Globus pallidus (tissue), 1 donor: Measurements from ENCODE around the gene TOM1.

ENCODE experiments used
- DNase-seq: peaks from one replicate; pipeline ENCODE4 v3.0.0-alpha.2; 2015; ENCODE audit warnings: low spot score

TOM1 gene

DNA sequence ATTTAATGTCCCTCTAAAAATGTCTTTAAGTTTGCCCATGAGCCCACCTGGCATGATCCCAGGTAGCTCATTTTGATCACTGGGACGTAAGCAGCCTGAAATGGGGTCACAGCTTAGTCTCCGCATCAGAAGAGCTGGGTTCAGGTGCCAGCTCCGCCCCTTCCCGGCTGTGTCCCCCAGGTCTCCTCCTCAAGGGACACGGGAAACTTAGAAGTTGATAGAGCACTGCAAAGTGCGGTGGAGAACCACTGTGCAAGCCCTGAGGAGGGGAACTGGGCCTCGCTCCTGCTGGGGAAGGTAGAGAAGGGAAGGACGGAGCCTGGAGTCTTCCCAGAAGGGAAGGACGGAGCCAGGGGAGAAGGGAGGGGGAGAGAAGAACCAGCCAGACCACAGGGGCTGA lies 7.7 kb downstream of the TOM1 start:
- no peak for DNase-seq

DNA sequence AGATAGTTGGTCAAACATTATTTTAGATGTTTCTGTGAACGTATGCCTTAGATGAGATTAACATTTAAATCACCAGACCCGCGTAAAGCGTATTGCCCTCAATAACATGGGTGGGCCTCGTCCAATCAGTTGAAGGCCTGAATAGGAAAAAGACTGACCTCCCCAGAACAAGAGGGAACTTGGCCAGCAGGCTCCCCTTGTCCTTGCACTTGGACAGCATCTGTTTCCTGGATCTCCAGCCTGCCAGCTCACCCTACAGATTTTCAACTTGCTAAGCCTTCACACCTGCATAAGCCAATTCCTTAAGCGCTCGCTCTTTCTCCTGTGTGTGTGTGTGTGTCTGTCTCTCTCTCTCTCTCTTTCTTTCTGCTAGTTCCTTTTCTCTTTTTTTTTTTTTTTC lies 8.2 kb downstream of the TOM1 start:
- DNase-seq = no peak

DNA sequence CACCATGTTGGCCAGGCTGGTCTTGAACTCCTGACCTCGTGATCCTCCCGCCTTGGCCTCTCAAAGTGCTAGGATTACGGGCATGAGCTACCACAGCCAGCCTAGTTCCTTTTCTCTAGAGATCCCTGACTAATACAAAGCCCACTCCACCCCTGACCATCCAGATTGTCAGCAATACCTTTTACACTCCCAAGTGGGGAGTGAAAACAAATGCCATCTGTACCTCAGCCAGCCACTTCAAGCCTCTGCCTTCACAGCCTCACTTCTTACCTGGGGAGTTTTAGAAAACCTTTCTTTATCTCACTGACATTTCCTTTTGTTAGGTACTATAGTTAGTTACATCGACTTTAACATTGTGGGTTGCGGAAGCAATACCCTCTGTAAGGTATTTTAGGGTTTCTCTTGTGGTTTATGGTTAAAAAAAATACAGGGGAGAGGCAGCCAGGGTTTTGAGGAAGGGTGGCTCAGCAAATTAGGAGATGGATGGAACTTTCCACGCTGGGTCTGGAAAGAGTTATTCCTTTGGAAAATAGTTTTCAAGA lies 8.9 kb downstream of the TOM1 start:
- DNase-seq = no peak

GRCh38 chr22:35310556-35311550 lies 11.2 kb downstream of the TOM1 start:
- no peak for DNase-seq

DNA sequence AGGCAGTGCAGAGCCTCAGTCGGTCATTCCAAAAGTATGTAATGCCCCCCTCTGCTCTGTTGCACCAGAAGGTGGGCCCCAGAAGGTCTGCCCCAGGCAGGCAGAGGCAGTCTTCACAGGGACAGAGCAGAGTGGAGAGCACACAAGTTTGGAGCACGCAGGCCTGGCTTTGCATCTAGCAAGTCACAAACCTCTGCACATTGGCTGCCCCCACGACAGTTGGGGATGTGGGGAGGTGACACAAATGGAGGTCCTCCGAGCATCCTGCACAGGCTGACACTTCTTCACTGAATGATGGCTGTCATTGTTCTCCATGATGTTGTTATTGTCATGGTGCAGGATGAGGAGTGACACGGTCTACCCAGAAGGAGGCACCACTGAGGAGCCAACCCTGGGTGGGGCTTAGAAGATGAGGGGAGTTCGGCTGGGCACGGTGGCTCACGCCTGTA lies 11.9 kb downstream of the TOM1 start:
- no peak for DNase-seq

DNA sequence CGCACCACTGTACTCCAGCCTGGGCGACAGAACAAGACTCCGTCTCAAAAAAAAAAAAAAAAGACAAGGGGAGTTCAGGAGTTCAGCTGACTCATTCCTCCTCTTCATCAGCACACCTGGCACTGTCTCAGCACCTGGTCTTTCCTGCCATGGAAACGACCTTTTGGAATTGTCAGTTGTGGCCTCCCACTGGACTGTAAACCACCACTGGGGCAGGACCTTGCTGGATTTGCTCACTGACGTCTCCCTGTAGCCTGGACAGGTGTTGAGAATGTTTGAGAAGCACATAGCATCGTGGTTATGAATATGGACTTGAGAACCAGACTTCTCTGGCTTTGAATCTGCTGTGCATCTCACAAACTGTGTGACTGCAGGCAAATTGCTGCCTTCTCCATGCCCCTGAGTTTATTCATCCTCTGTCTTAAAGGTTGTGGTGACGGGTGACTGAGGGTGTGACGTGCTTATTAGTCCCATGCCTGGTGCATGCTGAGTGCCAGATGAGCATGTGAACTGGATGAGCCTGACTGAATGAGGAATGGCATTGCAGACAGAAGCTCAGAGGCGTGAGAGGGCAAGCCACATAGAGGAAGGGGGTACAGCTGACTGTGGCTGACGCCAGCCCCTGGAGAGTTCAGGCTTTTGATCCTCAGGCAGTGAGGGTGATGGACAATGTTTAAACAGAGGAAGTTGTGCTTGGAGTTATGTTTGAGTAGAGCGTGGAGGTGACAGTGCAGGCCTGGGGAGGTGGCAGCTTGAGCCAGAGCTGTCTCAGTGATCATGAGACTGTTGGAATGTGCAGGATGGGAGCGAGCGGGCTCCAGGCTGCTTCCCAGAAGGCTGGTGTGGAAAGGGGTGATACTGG lies 12.7 kb downstream of the TOM1 start:
- no peak for DNase-seq

DNA sequence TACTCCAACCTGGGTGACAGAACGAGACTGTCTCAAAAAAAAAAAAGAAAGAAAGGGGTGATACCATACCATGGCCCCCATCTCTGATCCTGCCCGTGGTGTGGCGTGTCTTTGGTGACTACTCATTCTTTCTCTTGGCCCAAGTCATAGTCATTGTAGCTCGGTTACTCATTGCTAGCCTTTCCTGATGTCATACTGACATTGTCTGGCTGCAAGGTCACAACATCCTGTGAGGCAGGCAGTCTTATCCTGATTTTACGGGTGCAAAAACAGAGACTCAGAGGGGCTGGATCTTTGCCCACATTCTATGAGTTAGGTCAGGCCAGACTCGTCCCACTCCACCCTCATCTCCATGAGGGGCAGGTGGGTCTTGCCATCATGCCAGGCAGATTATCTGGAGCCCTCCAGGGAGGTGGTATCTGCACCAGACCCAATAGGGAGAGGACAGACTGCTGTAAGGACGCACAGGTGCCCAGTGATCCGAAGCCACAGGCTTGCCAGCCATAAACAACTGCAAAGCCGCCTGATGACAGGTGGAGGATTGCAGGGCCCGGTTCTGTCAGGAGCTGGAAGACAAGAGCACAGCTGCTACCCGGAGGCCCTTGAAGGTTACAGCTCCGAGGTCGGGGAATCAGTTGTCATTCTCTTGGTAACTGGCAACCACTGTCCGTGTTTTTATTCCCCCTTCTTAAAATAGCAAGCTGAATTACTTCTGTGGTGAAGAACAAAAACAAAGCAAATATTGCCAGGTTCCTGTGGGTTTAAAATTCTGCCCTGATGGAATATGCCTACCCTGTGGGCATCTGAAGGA lies 13.8 kb downstream of the TOM1 start:
- no peak for DNase-seq

DNA sequence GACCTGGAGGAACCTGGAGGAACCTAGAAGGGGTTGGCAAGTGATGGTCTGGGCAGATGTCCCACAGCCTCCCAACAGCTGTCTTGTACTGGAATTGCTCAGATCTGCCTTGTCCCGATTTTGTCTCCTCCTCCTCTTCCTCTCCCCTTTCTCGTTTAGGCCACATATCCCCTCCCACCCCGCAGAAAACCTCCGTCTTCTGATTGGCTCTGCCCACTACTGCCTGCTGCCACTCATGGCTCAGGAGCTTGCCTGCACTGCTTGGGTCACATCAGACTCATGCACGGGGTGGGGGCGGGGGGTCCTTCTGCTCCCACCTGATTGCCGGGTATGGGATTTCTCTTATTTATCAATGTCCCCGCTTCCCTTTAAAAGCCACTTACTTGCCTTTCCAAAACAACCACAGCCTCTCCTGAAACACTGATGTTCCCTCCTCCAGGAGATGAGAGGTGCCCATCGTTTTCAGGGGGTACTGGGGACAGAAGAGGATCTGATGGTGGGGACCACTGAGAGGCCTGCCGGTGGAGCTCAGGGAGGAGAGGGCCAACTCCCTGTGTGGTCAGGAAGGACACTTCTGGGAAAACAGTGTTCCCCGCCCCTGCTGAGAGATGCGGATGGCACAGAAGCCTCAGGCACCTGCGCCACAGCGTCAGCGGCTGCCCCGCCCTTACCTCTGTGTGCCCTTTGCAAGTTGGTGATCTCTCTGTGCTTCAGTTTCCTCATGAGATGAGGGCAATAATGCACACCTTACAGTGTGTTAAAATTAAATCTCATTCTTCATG lies 14.7 kb downstream of the TOM1 start:
- DNase-seq = no peak

- no peak for DNase-seq
Observed at GRCh38 chr22:35315141-35315854, 15.6 kb downstream of the TOM1 start.

- no peak for DNase-seq
Observed at GRCh38 chr22:35315855-35316745, 16.4 kb downstream of the TOM1 start.

DNA sequence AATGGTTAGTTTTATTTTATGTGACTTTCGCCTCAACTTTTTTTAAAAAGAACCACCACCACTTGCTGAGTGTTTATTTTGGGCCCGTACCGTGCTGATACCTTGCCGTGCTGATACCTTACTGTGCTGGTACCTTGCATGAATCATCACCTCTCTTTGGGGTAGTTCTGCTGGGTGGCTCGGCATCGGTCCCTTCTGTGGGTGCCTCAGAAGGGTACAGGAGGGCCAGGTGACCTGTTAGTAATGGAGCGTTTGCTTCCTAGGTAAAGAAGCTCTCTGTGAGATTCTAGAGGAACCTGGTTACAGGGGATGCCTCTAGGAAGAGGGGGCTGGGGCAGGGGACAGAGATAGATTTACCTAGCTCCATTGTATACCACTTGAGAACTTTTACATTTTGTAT lies 17.1 kb downstream of the TOM1 start:
- no peak for DNase-seq

DNA sequence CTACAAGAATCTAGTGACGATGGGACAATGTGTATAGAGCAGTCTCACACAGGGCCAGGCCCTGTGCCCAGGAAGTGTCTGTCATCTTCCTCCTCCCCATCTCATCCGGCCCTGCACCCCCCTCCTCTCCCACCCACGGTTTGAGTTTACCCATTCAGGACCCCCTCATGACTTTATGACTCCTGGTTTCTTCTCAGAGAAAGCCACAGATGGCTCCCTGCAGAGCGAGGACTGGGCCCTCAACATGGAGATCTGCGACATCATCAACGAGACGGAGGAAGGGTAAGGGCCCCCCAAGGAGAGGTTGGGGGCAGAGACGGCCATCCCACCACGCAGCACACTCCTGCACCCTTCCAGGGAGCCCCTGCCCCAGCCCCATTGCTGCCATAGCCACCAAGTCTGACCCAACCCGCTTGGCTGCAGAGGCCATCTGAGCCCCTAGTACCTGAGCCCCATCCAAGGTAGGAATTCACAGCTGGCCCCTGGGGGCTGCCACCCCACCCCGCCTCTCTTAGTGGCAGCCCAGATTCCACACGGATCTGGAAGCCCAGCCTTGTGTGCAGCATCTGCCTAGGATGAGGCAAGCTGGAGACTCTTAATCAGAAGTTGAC lies 18.1 kb downstream of the TOM1 start:
- no peak for DNase-seq

DNA sequence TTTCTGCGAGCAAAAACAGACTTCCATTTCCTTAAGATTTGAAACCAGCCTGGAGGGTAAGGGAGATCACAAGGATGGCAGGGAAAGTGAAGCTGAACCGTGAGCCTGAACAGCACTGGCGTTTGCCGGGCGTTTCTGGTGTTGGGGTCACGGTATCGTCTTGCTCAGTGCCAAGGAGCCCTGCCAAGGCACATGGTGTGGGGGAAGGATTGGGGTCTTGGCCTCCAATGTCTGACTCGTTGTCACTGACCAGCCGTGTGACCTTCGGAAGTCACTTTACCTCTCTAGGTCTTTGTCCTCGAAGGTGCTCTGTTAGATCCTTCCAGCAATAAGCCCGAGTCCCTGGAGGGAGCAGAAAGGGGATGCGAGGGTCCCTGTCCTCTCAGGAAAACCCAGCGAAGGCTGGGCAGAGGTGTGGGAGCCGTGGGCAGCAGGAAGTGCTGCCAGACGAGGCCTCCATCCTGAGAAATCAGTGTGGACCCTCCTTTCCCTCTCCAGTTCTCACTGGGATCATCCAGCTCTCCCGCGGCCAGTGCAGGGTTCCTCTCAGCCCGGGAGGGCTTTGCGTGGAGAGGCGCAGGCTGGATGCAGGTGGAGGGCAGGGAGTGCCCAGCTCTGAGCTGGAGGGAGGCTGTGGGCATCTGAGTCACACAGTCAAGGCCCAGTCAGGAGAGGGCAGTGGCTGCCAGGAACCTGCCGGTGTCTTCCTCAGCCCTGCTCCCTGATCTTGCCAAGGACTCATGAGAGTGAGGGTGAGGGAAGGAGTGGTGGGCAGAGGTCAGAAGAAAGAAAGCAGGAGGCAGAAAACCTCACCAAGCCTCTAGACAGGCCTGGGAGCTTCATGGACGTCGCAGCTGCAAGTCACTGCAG lies 18.9 kb downstream of the TOM1 start:
- DNase-seq = no peak

GRCh38 chr22:35319244-35319985 lies 19.7 kb downstream of the TOM1 start:
- no peak for DNase-seq

DNA sequence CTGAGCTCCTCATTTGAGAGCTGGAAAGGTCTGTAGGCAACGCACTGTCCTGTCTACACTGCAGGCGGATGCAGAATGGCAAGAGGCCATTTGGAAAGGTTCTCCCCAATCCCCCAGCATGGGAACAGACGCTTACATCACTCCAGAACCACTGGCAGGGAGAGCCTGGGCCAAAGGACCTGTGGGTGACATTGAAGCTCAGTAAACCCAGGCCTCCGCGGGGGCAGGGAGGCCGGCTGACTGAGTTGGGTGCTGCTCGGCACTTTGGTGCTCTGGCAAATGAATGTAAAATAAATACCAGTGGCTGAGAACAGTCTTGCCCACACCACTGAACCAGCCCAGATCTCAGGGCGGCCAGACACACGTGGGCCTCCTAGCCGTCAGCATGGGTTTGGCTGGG lies 22.4 kb downstream of the TOM1 start:
- no peak for DNase-seq

GRCh38 chr22:35322893-35323292 lies 23.2 kb downstream of the TOM1 start:
- no peak for DNase-seq

DNA sequence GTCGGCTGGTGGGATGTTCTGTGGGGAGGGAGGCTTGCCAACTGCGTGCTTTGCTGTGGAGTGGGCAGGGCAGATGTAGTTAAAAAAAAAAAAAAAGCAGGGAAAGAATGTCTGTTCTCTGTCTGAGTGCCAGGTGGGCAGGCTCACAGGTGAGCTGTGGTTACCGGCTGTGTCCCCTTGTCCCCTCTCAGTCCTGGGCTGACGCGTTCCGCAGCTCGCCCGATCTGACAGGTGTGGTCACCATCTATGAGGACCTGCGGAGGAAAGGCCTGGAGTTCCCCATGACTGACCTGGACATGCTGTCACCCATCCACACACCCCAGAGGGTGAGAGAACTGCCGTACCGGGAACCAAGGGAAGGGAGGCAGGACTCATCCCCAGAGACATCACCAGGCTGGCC lies 23.6 kb downstream of the TOM1 start:
- DNase-seq = no peak
